SK-N-SH (cell line): ENCODE results near the gene SLC6A13.

Experiments used
- CTCF ChIP-seq: fragments of 200-600 bp; sonication (generic); IDR thresholded peaks from 2 replicates; pipeline ENCODE4 v1.6.1; 2017; ENCODE audit warnings: antibody characterized with exemption, mild to moderate bottlenecking, moderate library complexity
- EP300 ChIP-seq, 2 experiments: IDR thresholded peaks; 2 replicates each; pipeline versions ENCODE4 v1.4.0 to v1.6.1; 2012; ENCODE audit warnings: borderline replicate concordance in 1 of 2, low read depth in 1 of 2, low read length in 1 of 2

- TF ChIP-seq EP300 (IDR thresholded peaks at IDR 0.05; ENCODE audit: borderline replicate concordance in 1 of 2, low read depth in 1 of 2, low read length in 1 of 2) (no peak), CTCF (no peak)
Observed at GRCh38 chr12:227286-227915, 35.2 kb downstream of the SLC6A13 start.
